ENCODE data around the gene ARIH2.

DNA sequence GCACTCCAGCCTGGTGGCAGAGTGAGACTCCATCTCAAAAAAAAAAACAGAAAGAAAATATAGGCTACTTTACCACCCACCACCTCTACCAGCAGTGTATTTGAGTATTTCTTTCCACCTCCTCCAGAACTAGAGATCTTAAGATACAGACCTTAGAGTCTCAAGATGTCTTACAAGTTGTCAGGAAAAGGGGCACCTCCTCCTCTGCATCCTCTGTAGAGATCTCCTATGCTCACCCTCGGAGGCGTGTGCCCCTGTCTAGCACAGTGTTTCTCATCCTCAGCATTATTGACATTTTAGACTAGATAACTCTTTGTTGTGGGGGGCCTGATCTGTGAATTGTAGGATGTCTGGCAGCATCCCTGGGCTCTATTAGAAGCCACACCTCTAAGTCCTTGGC is 43.7 kb downstream of the ARIH2 start:
- no peak for TF ChIP-seq POLR2AphosphoS5 (IDR thresholded peaks at IDR 0.05)
- TF ChIP-seq, protein P1, sequence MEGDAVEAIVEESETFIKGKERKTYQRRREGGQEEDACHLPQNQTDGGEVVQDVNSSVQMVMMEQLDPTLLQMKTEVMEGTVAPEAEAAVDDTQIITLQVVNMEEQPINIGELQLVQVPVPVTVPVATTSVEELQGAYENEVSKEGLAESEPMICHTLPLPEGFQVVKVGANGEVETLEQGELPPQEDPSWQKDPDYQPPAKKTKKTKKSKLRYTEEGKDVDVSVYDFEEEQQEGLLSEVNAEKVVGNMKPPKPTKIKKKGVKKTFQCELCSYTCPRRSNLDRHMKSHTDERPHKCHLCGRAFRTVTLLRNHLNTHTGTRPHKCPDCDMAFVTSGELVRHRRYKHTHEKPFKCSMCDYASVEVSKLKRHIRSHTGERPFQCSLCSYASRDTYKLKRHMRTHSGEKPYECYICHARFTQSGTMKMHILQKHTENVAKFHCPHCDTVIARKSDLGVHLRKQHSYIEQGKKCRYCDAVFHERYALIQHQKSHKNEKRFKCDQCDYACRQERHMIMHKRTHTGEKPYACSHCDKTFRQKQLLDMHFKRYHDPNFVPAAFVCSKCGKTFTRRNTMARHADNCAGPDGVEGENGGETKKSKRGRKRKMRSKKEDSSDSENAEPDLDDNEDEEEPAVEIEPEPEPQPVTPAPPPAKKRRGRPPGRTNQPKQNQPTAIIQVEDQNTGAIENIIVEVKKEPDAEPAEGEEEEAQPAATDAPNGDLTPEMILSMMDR (IDR thresholded peaks at IDR 0.05), result no peak
- TF ChIP-seq POLR2A (IDR thresholded peaks at IDR 0.05), result no peak
